ENCODE results near the gene ZKSCAN1.
"Not testable (repeated sequence)": the region's sequence is repeated elsewhere in the genome, so short reads cannot be mapped to it uniquely, and the experiment has no call there.

The ZKSCAN1 gene

DNA sequence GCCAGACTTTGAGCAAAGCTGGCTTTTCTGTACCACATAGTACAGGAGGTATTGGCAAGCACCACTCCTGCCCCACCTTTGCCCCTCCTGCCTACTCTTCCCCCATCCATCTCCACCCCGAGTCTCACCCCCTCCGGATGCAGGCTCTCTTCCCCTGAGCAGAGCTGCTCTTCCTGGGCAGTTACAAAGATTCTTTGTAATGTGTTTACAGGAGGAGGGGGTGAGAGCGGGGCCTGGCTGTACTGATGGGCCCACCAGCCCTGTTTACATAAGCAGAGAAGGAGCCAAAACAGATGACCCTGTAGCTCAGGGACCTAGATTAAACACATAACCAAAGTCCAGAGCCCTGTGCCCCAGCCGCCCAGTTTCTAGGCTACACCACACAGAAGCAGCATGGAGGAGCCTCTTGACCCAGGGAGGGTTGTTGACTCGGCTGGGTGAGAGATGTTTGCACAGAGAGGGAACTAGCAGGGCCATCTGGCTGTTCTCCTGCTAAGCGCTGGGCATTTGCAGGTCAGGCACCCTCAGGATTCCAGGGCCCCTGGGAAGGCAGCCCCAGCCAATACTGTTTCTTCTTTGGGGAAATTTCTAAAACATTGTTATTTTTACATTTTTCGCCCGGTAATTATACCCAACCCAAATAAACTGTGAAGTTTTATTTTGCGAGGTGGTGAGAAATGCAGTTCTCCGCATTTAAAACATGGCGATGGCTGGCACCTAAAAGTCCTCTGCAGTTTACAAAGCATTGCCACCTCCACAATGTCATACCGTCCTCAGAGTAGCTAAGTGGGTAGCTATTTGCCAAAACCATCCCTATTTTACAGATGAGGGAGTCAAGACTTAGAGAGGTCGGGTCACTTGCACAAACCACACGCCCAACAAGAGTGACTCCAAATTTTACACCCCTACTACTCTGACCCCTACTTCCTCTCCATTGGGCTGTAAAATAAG, 11.4 kb upstream of the ZKSCAN1 start:
- DNase-seq (ENCODE audit: low spot score), result no peak

GRCh38 chr7:100007887-100008286, 7.5 kb upstream of the ZKSCAN1 start:
- no peak for DNase-seq (ENCODE audit: low spot score)

DNA sequence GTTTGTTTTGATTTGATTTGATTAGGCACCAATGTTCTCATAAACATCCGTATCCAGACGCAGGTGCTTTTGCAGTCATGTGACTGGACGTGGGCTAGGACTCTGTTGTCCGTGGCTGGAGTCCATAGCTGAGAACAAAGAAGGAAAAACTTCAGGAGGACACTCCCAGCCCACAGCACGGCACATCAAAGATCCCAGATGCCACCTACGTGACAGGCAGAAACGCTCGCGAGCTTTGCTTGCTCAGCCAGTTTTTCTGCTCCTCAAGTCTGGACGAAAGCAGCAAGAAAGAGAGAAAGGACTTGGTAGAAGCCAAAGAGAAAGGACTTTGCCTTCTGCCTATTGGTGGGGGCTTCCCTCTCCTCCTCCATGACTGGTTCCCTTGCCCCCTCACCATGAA, 6.9 kb upstream of the ZKSCAN1 start:
- no peak for DNase-seq (ENCODE audit: low spot score)

DNA sequence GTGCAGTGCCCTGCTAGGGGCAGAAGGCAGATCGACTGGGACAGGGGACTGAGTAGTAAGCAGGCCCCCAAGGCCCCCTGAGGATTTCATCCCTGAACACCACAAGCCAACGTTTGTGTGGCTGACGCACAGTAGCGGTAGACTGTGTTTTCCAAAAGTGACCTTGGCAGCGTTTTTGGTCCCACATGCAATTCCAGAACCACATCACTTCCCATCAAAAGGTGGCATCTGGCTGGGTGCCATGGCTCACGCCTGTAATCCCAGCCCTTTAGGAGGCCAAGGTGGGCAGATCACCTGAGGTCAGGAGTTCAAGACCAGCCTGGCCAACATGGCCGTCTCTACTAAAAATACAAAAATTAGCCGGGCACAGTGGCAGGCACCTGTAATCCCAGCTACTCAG, 5.4 kb upstream of the ZKSCAN1 start:
- not testable (repeated sequence) for DNase-seq (ENCODE audit: low spot score)

- no peak for DNase-seq (ENCODE audit: low spot score)
Measured at GRCh38 chr7:100010901-100011300, 4.5 kb upstream of the ZKSCAN1 start.

DNA sequence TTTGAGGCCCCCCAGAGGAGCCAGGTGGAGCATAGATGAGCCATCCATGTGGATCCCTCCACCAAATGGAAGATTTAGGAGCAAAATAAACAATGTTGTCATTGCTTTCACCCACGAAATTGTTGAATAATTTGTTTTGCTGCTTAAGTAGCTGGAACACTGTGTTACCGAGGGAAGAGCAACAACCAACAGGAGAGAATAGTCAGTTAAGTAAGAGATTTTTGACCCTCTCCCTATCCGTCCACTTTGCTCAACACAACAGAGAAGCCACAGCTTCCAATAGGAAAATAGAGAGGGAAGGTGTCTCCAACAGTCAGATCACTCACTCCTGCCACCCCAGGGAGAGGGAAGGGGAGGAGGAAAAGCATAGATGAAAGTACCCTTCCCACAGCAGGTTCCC, 3.9 kb upstream of the ZKSCAN1 start:
- DNase-seq (ENCODE audit: low spot score), result no peak

DNA sequence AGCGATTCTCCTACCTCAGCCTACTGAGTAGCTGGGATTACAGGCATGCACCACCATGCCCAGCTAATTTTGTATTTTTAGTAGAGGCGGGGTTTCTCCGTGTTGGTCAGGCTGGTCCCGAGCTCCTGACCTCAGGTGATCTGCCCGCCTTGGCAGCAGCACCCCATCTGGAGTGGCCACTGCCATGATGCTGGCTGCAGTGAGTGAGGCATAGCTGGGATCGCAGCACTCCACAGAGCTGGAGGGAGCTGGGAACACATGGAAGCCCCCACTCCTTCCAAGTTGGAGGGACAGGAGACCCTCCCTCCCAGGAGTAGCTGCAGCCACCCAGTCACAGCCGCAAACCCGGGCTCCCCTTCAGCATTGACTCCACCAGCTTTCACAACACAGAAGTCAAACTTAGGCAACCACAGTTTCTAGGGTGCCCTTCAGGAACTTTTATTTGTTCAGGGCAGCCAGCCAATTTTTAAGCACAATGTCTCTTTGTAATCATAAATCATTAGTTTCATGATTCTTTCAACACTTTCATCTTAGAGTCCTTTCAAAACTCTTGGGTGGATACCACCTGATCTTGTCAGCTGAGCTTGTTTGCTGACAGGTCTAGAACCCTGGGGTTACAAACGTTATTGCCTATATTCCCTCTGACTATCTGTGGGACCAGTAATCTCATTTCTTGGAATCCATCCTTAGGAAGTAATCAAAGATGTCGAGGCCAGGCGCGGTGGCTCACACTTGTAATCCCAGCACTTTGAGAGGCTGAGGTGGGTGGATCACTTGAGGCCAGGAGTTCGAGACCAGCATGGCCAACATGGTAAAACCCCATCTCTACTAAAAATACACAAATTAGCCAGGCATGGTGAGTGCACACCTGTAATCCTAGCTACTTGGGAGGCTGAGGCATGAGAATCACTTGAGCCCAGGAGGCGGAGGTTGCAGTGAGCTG, 2.7 kb upstream of the ZKSCAN1 start:
- DNase-seq (ENCODE audit: low spot score), result not testable (repeated sequence)

GRCh38 chr7:100013328-100013676, 2.1 kb upstream of the ZKSCAN1 start:
- peak; percentile 31 for DNase-seq (ENCODE audit: low spot score)

- DNase-seq (ENCODE audit: low spot score), result no peak
Measured at GRCh38 chr7:100016215-100016901, 962 bp downstream of the ZKSCAN1 start.

DNA sequence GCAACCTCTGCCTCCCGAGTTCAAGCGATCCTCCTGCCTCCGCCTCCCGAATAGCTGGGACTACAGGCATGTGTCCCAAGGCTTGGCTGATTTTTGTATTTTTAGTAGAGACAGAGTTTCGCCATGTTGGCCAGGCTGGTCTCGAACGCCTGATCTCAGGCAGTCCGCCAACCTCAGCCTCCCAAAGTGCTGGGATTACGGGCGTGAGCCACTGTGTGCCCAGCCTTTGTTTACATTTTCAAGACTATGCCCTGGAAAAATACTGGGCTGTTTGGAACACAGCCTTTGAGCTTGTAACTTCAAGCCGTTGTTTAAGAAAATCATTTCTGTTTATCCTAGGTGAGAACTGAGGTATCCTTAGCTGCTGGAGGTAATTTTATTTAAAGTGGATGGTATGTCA, 1.9 kb downstream of the ZKSCAN1 start:
- DNase-seq (ENCODE audit: low spot score), result no peak

GRCh38 chr7:100017875-100018274, 2.5 kb downstream of the ZKSCAN1 start:
- DNase-seq (ENCODE audit: low spot score), result no peak

GRCh38 chr7:100019908-100020307, 4.5 kb downstream of the ZKSCAN1 start:
- no peak for DNase-seq (ENCODE audit: low spot score)

DNA sequence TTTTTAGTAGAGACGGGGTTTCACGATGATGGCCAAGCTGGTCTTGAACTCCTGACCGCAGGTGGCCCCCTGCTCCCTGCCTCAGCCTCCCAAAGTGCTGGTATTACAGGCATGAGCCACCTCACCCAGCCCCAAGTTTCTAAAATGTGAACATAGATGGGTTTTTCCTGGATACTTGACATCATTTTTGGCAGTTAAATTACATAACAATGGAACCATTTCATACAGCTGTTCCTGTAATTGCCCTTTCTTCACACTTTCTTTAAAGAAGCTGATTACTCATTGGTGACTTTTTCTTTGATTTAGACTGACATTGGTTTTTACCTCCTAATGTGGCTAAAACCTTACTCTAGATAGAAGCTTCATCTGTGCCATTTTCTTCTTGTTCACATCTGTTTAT, 5.9 kb downstream of the ZKSCAN1 start:
- DNase-seq (ENCODE audit: low spot score), result no peak

DNA sequence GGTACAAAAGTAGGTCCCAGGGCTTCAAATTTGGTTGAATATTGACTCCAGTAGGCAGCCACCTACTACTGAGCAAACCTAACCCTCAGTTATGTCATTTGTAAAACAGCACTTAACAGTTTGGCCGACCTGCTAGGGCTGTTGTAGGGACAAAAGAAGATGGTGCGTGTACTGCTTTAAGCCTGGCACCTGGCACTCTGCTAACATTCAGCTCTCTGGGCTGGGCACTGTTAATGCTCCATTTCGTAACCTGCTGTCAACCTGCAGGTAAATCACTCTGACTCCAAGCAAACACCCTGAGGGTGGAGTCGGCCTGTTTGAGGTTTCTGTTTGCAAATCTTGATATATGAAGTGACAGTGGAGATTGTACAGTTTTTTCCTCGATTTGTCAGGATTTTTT, 7.2 kb downstream of the ZKSCAN1 start:
- no peak for DNase-seq (ENCODE audit: low spot score)

GRCh38 chr7:100023526-100023925, 8.1 kb downstream of the ZKSCAN1 start:
- DNase-seq (ENCODE audit: low spot score), result no peak

DNA sequence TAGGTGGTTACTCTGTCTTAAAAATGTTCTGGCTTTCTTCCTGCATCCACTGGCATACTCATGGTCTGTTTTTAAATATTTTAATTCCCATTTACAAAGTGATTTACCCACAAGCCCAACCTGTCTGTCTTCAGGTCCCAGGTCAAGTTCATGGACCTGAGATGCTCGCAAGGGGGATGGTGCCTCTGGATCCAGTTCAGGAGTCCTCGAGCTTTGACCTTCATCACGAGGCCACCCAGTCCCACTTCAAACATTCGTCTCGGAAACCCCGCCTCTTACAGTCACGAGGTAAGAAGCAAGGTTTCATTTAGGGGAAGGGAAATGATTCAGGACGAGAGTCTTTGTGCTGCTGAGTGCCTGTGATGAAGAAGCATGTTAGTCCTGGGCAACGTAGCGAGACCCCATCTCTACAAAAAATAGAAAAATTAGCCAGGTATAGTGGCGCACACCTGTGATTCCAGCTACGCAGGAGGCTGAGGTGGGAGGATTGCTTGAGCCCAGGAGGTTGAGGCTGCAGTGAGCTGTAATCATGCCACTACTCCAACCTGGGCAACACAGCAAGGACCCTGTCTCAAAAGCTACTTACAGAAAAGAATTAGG, 8.7 kb downstream of the ZKSCAN1 start:
- DNase-seq (ENCODE audit: low spot score), result no peak

GRCh38 chr7:100027197-100027596, 11.8 kb downstream of the ZKSCAN1 start:
- DNase-seq (ENCODE audit: low spot score), result no peak

- DNase-seq (ENCODE audit: low spot score), result no peak
Measured at GRCh38 chr7:100029596-100029995, 14.2 kb downstream of the ZKSCAN1 start.

DNA sequence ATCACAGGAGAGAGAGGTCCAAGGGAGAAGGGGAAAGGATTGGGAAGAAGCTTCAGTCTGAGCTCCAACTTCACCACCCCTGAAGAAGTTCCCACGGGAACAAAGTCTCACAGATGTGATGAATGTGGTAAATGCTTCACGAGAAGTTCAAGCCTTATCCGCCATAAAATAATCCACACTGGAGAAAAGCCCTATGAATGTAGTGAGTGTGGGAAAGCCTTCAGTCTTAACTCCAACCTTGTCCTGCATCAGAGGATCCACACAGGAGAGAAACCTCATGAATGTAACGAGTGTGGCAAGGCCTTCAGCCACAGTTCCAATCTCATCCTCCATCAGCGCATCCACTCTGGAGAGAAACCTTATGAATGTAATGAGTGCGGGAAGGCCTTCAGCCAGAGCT, 18.1 kb downstream of the ZKSCAN1 start:
- no peak for DNase-seq (ENCODE audit: low spot score)

- DNase-seq (ENCODE audit: low spot score), result no peak
Measured at GRCh38 chr7:100034871-100035510, 19.6 kb downstream of the ZKSCAN1 start.

- DNase-seq (ENCODE audit: low spot score), result no peak
Measured at GRCh38 chr7:100035876-100036275, 20.5 kb downstream of the ZKSCAN1 start.
